Activated gamma-delta T cell treated with anti-CD3 and anti-CD28 coated beads, Interleukin-2, amount 50 U/mL, for 16 hours (primary cell): Measurements from ENCODE around the gene SSH3.

Source experiments
- DNase-seq: peaks from one replicate; pipeline ENCODE4 v3.0.0-alpha.2; 2020; ENCODE audit warnings: low read depth

SSH3 gene

GRCh38 chr11:67280341-67280787 is 23.0 kb upstream of the SSH3 start:
- no peak for DNase-seq

- DNase-seq = no peak
These were observed 22.4 kb upstream of the SSH3 start for GRCh38 chr11:67280788-67281551.

DNA sequence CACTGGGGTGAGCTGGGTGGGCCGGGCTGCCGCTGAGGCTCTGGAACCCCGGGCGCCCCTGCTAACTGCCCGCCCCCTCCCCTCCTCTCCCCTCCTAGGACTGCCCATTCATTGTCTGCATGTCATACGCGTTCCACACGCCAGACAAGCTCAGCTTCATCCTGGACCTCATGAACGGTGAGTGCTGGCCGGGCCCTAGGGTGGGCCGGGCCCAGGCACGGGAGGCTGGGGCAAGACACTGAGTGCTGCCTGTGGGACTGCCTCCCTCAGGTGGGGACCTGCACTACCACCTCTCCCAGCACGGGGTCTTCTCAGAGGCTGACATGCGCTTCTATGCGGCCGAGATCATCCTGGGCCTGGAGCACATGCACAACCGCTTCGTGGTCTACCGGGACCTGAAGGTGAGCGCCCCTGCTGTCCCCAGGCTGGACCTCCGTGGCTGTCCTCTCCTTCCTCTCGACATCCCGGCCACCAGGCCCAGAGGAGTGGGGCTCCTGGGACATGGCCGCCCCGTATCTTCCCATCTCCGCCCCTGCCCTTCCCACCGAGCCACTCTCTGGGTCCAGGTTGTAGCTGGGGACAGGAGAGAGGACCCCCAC is 21.7 kb upstream of the SSH3 start:
- no peak for DNase-seq

GRCh38 chr11:67282155-67282875 is 21.0 kb upstream of the SSH3 start:
- no peak for DNase-seq

DNA sequence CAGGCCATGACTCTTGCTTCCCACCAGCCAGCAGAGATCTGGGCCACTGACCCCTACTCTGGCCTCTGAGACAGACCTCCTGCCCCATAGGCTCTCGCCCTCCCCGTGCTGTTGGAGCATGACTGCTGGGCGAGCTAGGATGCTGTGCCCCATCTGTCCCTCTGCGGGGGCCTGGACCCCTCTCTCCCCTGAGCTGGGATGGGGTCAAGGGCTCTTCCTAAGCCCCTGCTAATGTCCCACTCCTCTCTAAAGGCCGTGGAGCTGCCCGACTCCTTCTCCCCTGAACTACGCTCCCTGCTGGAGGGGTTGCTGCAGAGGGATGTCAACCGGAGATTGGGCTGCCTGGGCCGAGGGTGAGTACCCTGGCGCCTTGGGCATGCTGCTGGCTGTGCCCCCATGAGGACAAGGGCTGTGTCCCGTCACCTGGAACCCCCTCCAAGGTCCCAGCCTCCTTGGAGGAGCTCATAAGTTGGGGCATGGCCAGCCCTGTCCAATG is 20.4 kb upstream of the SSH3 start:
- DNase-seq = no peak

DNA sequence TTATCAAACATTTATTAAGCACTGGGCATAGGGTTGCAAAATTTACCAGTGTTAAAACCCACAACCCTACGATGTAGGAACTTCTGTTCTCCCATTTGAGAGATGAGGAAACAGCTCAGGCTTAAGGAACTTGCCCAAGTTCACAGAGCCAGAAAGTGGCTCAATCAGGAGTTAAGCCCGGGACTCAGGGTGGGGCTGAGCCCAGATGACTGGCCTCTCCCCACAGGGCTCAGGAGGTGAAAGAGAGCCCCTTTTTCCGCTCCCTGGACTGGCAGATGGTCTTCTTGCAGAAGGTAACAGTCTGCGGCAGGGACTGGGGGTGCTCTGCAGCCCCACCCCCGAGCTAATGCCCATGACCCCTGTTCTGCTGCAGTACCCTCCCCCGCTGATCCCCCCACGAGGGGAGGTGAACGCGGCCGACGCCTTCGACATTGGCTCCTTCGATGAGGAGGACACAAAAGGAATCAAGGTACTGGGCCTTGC is 19.8 kb upstream of the SSH3 start:
- DNase-seq = no peak

DNA sequence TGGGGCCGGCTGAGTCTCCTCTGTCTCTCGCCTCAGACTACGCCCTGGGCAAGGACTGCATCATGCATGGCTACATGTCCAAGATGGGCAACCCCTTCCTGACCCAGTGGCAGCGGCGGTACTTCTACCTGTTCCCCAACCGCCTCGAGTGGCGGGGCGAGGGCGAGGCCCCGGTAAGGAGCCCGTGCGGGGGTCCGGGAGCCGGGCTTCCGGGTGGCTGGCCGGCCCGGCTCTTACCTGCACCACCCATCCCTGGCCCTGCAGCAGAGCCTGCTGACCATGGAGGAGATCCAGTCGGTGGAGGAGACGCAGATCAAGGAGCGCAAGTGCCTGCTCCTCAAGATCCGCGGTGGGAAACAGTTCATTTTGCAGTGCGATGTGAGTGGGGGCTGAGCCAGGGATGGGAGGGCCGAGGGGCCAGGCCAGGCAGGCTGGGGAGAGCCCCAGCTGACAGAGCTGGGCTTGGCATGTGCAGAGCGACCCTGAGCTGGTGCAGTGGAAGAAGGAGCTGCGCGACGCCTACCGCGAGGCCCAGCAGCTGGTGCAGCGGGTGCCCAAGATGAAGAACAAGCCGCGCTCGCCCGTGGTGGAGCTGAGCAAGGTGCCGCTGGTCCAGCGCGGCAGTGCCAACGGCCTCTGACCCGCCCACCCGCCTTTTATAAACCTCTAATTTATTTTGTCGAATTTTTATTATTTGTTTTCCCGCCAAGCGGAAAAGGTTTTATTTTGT is 18.4 kb upstream of the SSH3 start:
- DNase-seq = no peak

DNA sequence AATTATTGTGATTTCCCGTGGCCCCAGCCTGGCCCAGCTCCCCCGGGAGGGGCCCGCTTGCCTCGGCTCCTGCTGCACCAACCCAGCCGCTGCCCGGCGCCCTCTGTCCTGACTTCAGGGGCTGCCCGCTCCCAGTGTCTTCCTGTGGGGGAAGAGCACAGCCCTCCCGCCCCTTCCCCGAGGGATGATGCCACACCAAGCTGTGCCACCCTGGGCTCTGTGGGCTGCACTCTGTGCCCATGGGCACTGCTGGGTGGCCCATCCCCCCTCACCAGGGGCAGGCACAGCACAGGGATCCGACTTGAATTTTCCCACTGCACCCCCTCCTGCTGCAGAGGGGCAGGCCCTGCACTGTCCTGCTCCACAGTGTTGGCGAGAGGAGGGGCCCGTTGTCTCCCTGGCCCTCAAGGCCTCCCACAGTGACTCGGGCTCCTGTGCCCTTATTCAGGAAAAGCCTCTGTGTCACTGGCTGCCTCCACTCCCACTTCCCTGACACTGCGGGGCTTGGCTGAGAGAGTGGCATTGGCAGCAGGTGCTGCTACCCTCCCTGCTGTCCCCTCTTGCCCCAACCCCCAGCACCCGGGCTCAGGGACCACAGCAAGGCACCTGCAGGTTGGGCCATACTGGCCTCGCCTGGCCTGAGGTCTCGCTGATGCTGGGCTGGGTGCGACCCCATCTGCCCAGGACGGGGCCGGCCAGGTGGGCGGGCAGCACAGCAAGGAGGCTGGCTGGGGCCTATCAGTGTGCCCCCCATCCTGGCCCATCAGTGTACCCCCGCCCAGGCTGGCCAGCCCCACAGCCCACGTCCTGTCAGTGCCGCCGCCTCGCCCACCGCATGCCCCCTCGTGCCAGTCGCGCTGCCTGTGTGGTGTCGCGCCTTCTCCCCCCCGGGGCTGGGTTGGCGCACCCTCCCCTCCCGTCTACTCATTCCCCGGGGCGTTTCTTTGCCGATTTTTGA is 17.5 kb upstream of the SSH3 start:
- DNase-seq = no peak

DNA sequence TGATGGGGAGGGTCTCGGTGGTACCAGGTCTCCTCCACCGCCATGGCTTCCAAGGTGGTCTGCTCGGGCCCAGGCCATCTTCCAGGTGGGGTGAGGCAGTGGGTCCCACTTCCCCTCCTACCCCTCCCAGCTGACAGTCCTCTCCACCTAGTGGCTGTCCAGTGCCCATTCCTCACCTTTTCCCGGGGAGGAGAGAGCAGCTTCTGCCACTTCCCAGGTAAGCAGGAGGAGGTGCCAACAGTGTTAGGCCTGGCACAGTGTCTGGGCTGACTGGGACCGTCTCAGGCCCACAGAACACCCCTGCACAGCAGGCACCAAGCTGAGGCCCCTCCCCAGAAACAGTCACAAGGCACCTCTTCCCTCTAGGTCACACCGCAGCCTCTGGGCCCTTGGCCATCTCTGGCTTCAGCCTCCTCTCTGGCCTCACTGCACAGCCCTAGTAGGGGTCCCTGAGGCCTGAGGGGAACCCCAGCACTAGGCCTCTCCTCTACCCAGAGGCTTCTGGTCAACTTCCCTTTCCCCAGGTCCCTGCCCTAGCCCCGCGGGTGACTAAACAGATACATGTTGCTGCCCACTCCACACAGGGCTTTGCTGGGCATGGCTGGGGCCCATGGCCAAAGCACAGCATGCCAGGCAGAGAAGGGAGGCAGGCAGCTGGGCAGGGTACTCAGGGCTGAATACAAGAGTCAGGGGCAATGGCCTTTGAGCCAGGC is 16.6 kb upstream of the SSH3 start:
- no peak for DNase-seq

DNA sequence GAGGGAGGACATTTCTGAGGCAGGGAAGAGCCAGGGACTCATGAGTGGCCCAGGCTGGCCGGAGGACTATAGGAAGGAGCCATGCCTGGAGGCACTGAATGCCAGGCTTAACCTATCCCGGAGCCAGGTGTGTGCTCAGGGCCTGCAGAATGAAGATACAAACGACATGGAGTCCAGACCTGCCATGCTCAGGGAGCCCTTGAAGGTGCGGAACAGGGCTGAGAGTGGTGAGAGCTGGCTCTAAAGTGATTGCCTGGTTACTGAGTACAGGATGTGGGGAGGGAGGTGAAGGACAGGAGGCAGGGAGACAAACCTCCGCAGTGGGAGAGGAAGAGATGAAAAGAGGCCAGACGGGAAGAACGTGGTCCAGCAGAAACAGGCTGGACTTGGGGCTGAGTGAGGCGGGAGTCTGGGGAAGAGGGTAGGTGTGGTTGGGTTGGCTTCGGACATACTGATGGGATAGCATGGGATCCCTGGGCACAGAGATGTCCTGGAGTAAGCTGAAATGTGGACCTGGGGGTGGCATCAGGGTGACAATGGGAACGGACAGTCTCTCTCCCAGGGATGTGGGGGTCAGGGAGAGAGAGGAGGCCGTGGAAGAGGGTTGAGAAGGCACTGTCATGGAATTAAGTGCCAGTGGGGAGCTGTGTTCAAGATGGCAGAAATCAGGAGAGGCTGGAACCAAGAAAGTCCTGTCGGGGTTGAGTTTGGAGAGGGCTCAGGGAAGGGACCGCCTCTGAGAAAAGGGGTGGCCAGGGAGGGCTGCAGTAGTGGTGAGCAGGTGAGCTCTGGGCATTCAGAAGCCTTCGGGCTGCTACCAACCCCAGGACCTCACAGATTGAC is 15.8 kb upstream of the SSH3 start:
- DNase-seq = no peak

DNA sequence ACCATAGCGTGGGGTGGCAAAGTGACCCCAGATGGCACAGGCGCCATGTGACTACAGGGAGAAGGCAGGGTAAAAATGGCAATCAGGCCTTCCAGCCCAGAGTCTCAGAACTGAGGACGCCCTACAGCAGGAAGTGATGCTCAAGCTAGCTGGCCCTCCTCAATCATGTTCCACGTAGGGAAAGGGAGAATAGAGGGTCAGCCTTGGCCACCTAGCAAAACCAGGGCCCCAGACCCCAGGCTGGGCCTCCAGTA is 15.2 kb upstream of the SSH3 start:
- DNase-seq = no peak

GRCh38 chr11:67288452-67289225 is 14.7 kb upstream of the SSH3 start:
- DNase-seq = peak; percentile 84

GRCh38 chr11:67289226-67289650 is 14.1 kb upstream of the SSH3 start, which contains the start of gene ANKRD13D:
Gene ANKRD13D (plus strand): TSS chr11:67289303. CDS start chr11:67289461, 158 bp downstream.
- DNase-seq = no peak

DNA sequence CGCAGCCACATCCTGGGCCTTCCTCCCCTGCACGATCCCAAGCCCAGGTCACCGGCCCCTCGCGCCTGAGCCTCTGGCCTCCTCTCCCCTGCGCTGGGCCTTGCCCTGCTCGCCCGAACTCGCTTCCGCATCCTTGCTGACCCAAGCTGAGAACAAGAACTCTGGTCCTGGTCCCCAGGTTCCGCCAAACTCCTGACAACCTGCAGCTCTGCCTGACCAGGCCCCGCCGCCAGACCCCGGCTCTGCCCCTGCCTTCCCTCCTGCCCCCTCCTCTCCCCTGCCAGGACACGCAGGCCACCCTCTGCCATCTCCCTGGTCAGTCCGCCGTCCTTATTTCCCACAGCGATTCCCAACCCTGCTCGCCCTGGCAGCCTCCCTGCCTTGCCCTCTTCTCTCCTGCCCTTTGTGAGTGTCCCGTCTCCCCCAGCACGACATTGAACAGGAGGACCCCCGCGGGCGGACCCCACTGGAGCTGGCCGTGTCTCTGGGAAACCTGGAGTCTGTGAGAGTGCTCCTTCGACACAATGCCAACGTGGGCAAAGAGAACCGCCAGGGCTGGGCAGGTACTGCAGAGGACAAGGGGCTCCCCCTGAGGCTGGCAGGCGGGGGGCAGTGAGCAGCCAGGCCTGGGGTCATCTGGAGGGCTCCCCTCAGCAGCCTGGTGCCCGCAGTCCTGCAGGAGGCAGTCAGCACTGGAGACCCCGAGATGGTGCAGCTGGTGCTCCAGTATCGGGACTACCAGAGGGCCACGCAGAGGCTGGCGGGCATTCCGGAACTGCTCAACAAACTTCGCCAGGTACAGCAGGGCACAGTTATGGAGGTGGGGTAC is 13.5 kb upstream of the SSH3 start:
- DNase-seq = no peak

DNA sequence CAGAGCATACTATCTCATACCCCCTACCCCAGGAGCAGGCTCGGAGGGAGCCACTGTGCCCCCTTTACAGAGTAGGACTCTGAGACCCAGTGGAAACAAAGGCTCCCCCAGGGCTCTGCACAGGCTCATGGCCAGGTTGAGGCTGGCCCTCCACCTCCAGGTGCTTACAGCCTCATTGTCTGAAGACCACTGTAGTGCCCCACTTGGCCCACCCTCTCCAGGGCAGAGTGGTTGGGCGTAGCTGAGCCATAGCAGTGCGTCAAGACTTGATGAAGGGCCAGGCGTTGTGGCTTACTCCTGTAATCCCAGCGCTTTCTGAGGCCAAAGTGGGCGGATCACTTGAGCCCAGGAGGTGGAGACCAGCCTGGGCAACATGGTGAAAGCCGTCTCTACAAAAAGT is 12.5 kb upstream of the SSH3 start:
- DNase-seq = no peak

DNA sequence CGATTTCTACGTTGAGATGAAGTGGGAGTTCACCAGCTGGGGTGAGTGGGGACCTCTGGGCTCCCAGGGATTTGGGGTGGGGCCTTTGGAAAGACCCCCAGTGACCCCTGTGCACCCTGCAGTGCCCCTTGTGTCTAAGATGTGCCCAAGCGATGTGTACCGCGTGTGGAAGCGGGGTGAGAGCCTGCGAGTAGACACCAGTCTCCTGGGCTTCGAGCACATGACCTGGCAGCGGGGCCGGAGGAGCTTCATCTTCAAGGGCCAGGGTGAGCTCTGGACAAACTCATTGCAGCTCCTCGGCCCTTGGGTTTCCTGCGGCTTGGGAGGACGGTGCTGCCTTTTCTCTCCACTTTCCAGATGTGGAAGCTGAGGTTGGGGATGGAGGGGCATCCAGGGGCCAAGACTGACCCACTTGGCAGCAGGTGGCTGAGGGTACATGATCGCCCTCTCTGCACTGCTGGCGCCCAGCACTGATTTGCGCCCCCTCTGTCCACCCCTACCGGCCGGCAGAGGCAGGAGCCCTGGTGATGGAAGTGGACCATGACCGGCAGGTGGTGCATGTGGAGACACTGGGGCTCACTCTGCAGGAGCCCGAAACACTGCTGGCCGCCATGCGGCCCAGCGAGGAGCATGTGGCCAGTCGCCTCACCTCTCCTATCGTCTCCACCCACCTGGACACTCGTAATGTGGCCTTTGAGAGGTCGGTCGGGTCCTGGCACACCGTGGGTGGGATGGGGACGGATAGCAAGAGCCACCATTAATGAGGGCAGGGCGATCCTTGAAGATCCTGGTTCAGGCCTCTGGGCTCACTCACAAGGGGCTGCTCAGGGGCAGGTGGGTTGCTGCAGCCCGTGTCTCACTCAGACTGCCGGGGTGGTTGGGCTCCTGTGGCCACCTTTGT is 11.6 kb upstream of the SSH3 start:
- no peak for DNase-seq

DNA sequence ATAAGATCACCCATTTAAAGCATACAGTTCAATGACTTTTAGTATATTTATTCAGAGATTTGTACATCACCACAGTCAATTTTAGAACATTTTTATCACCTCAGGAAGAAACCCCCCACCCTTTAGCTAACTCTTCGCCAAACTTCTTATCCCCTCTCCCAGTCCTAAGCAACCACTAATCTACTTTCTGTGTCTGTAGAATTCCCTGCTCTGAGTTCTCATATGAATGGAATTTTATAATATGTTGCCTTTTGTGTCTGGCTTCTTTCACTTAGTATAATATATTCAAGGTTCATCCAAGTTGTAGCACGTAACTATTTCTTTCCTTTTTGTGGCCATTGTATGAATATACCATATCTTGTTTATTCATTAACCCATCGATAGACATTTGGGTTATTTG is 10.7 kb upstream of the SSH3 start:
- no peak for DNase-seq
